ENCODE data around the gene IMPG2. TPM values are rescaled to one million over a fixed set of nuclear protein-coding genes. Genes with fewer than 3 reads are reported as not detected.

Gene IMPG2
- total and polyA plus RNA-seq, 7 donors = 0.07 to 1.4 (median 0.66) TPM; not detected in 2

DNA sequence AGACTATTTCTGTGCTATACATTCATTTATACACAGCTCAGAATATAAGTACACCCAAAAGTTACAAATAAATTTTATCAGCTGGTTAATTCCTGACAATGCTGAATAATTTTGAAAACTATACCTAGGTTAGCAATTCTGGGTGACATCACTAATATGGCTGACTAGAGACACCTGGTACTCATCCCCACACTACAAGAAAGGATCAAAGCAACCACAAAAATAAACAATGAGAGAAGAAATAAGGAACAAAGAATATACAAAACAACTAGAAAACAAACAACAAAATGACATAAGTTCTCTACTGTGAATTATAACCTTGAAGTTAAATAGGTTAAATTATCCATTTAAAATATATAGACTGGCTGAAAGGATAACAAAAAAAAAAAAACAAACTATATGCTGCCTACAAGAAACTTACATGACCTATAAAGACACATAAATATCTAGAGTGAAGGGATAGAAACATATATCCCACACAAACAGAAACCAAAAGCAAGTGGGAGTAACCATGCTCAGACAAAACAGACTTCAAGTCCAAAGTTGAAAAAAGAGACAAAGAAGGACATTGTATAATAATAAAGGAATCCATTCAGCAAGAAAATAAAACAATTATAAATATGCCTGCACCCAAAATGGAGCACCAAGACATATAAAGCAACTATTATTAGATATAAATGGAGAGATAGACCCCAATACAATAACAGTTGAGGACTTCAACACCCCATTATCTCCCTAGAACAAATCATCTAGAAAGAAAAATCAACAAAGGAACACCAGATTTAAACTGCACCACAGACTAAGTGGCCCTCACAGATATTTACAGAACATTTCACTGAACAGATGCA lies 57.8 kb downstream of the IMPG2 start:
- DNase-seq = no peak
- TF ChIP-seq EP300 (IDR thresholded peaks at IDR 0.05) (no peak), POLR2AphosphoS5 (IDR thresholded peaks at IDR 0.05) (no peak), CTCF (IDR thresholded peaks at IDR 0.05) (no peak), POLR2A (IDR thresholded peaks at IDR 0.05) (no peak)
- no peaks in the 10 kb centered on the region for H3K9me3 ChIP-seq
- intact Hi-C loops (cut with DNase I) = no loop called here
- no peak overlapping the region for H3K27ac ChIP-seq
- H3K36me3 ChIP-seq = no peaks in the 10 kb centered on the region
- H3K4me1 ChIP-seq = peaks cover 0 to 16% (median 4%) of the 10 kb centered on the region in 4 donors
- H3K4me3 ChIP-seq = no peak overlapping the region
- H3K27me3 ChIP-seq = no peaks in the 10 kb centered on the region

DNA sequence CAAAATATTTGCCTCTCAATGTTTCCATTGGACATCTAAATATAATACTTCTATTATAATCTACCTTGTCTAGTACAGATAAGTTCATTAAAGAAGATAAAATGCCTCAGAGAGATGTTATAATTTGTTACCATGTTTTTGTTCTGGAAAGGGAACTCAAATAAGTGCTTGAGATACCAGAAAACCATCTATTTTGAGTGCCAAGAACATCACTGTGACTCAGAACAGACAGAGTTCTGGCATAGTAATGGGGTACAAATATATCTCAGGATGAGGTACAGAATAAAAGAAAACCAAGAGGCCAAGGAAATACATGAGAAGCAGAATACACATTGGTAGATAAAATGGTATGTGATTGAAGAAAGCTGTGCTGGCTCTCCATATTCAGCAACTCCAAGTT lies 58.9 kb downstream of the IMPG2 start:
- Histone ChIP-seq H3K27ac (no peak overlapping the region), H3K27me3 (no peaks in the 10 kb centered on the region), H3K36me3 (no peaks in the 10 kb centered on the region), H3K4me1 (peaks cover 0 to 16% (median 3%) of the 10 kb centered on the region in 4 donors), H3K4me3 (no peak overlapping the region), H3K9me3 (no peaks in the 10 kb centered on the region)
- TF ChIP-seq EP300 (IDR thresholded peaks at IDR 0.05) = no peak
- TF ChIP-seq POLR2AphosphoS5 (IDR thresholded peaks at IDR 0.05) = no peak
- TF ChIP-seq POLR2A (IDR thresholded peaks at IDR 0.05) = no peak
- TF ChIP-seq CTCF (IDR thresholded peaks at IDR 0.05) = no peak
- intact Hi-C loops (cut with DNase I) = no loop called here
- no peak for DNase-seq

- Histone ChIP-seq H3K36me3 (no peaks in the 10 kb centered on the region), H3K27ac (no peak overlapping the region), H3K4me3 (no peak overlapping the region), H3K9me3 (no peaks in the 10 kb centered on the region), H3K4me1 (peaks cover 0 to 16% (median 3%) of the 10 kb centered on the region in 4 donors), H3K27me3 (no peaks in the 10 kb centered on the region)
- WGBS, 2 donors = 57 to 77% methylated on average over 4 of the region's 4 CpGs
- TF ChIP-seq POLR2A (IDR thresholded peaks at IDR 0.05) = no peak
- no peak for TF ChIP-seq EP300 (IDR thresholded peaks at IDR 0.05)
- TF ChIP-seq CTCF (IDR thresholded peaks at IDR 0.05) = no peak
- TF ChIP-seq POLR2AphosphoS5 (IDR thresholded peaks at IDR 0.05) = no peak
- intact Hi-C loops (cut with DNase I) = no loop called here
- DNase-seq = no peak
Observed at GRCh38 chr3:101259485-101260341, 60.7 kb downstream of the IMPG2 start.

DNA sequence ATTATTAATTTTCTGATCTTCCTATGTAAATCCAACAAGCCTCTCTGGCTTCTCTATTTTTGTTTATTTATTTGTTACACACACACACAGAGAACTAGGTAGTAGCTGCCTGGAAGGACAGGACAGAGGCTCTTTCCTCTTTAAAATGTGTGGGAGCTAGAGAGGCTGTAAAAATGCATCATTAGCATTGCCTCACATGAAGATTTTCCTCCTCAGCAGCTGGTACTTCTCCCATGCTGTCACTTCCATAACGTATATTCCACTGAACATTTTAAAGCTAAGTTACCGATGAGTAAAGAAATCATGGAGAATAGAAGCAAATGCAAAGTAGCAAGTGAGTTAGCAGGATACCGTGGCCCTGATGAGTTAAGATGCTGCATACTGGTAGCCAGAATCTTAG lies 63.9 kb downstream of the IMPG2 start:
- Histone ChIP-seq H3K27ac (no peak overlapping the region), H3K4me1 (peaks cover 0 to 9% (median 2%) of the 10 kb centered on the region in 4 donors), H3K4me3 (no peak overlapping the region), H3K36me3 (no peaks in the 10 kb centered on the region), H3K27me3 (no peaks in the 10 kb centered on the region), H3K9me3 (no peaks in the 10 kb centered on the region)
- TF ChIP-seq POLR2AphosphoS5 (IDR thresholded peaks at IDR 0.05) = no peak
- no peak for TF ChIP-seq EP300 (IDR thresholded peaks at IDR 0.05)
- no peak for TF ChIP-seq POLR2A (IDR thresholded peaks at IDR 0.05)
- TF ChIP-seq CTCF (IDR thresholded peaks at IDR 0.05) = no peak
- intact Hi-C loops (cut with DNase I) = no loop called here
- no peak for DNase-seq
- 87 to 91% methylated on average over 3 of the region's 3 CpGs for WGBS, 2 donors

All from sigmoid colon (tissue), 7 donors.